Measurements from ENCODE around the gene PRXL2B.

PRXL2B gene

GRCh38 chr1:2561446-2561845 lies 25.1 kb upstream of the PRXL2B start:
- no peak for TF ChIP-seq CTCF (IDR thresholded peaks at IDR 0.05; ENCODE audit: low read length)
- H3K4me2 ChIP-seq (ENCODE audit: low read depth, low read length), result no peak overlapping the region
- no peak overlapping the region for H3K9ac ChIP-seq (ENCODE audit: low read length)
- H2AFZ ChIP-seq (ENCODE audit: low read length), result no peak overlapping the region
- H4K20me1 ChIP-seq (ENCODE audit: insufficient read depth, low read length), result no peaks in the 10 kb centered on the region
- H3K27me3 ChIP-seq (replicated peaks; ENCODE audit: insufficient read depth, low read length), result peaks cover 6% of the 10 kb centered on the region; the same call in 1 of the 2 replicates
- H3K9me2 ChIP-seq (replicated peaks; ENCODE audit: insufficient read depth, low read length), result no peaks in the 10 kb centered on the region
- no peaks in the 10 kb centered on the region for H3K9me3 ChIP-seq (replicated peaks; ENCODE audit: insufficient read depth, low read length)
- no peak for DNase-seq
- 0 out of 2 replicates have a peak, but pooled peaks cover 4% of the 10 kb centered on the region for H3K4me1 ChIP-seq (ENCODE audit: low read length)
- peaks cover 12% of the 10 kb centered on the region for H3K79me2 ChIP-seq (ENCODE audit: low read length)
- no peaks in the 10 kb centered on the region for H3F3A ChIP-seq (ENCODE audit: insufficient read depth, low read length)
- no peak overlapping the region for H3K27ac ChIP-seq (ENCODE audit: low read length)
- H3K36me3 ChIP-seq (replicated peaks; ENCODE audit: insufficient read depth, low read length), result no peaks in the 10 kb centered on the region
- no peak overlapping the region for H3K4me3 ChIP-seq (ENCODE audit: low read length)

GRCh38 chr1:2561898-2562895 lies 24.4 kb upstream of the PRXL2B start:
- H3K9me2 ChIP-seq (replicated peaks; ENCODE audit: insufficient read depth, low read length), result no peaks in the 10 kb centered on the region
- H3K4me2 ChIP-seq (ENCODE audit: low read depth, low read length), result no peak overlapping the region
- H3K4me1 ChIP-seq (ENCODE audit: low read length), result 0 out of 2 replicates have a peak, but pooled peaks cover 3% of the 10 kb centered on the region
- H4K20me1 ChIP-seq (ENCODE audit: insufficient read depth, low read length), result no peaks in the 10 kb centered on the region
- H3K36me3 ChIP-seq (replicated peaks; ENCODE audit: insufficient read depth, low read length), result no peaks in the 10 kb centered on the region
- no peak overlapping the region for H3K27ac ChIP-seq (ENCODE audit: low read length)
- H3K9ac ChIP-seq (ENCODE audit: low read length), result no peak overlapping the region
- no peaks in the 10 kb centered on the region for H3K9me3 ChIP-seq (replicated peaks; ENCODE audit: insufficient read depth, low read length)
- H3F3A ChIP-seq (ENCODE audit: insufficient read depth, low read length), result no peaks in the 10 kb centered on the region
- H3K27me3 ChIP-seq (replicated peaks; ENCODE audit: insufficient read depth, low read length), result peaks cover 10% of the 10 kb centered on the region
- H3K4me3 ChIP-seq (ENCODE audit: low read length), result no peak overlapping the region
- no peak overlapping the region for H2AFZ ChIP-seq (ENCODE audit: low read length)
- no peak for DNase-seq
- TF ChIP-seq CTCF (IDR thresholded peaks at IDR 0.05; ENCODE audit: low read length) (peak; percentile 55), EZH2phosphoT487 (IDR thresholded peaks at IDR 0.05; ENCODE audit: low read length) (no peak), EZH2 (optimal IDR thresholded peaks at IDR 0.05; ENCODE audit: low read depth, low read length) (no peak)
- H3K79me2 ChIP-seq (ENCODE audit: low read length), result peaks cover 4% of the 10 kb centered on the region

GRCh38 chr1:2563205-2563604 lies 23.4 kb upstream of the PRXL2B start:
- Histone ChIP-seq H3F3A (ENCODE audit: insufficient read depth, low read length) (no peaks in the 10 kb centered on the region), H3K9me3 (replicated peaks; ENCODE audit: insufficient read depth, low read length) (no peaks in the 10 kb centered on the region), H3K27me3 (replicated peaks; ENCODE audit: insufficient read depth, low read length) (peaks cover 15% of the 10 kb centered on the region), H4K20me1 (ENCODE audit: insufficient read depth, low read length) (no peaks in the 10 kb centered on the region), H3K4me2 (ENCODE audit: low read depth, low read length) (no peak overlapping the region), H3K9ac (ENCODE audit: low read length) (no peak overlapping the region), H3K79me2 (ENCODE audit: low read length) (no peaks in the 10 kb centered on the region), H3K4me1 (ENCODE audit: low read length) (no peaks in the 10 kb centered on the region), H3K4me3 (ENCODE audit: low read length) (no peak overlapping the region), H2AFZ (ENCODE audit: low read length) (no peak overlapping the region), H3K27ac (ENCODE audit: low read length) (no peak overlapping the region), H3K9me2 (replicated peaks; ENCODE audit: insufficient read depth, low read length) (no peaks in the 10 kb centered on the region), H3K36me3 (replicated peaks; ENCODE audit: insufficient read depth, low read length) (no peaks in the 10 kb centered on the region)
- no peak for TF ChIP-seq CTCF (IDR thresholded peaks at IDR 0.05; ENCODE audit: low read length)
- TF ChIP-seq EZH2phosphoT487 (IDR thresholded peaks at IDR 0.05; ENCODE audit: low read length), result no peak
- no peak for TF ChIP-seq EZH2 (optimal IDR thresholded peaks at IDR 0.05; ENCODE audit: low read depth, low read length)
- DNase-seq, result no peak

Measured in MM.1S (cell line).